NCI-H345 treated with DMSO at 0.1 percent for 48 hours (cell line): ENCODE results near the gene FAM181B.
"Not testable (repeated sequence)": the region's sequence is repeated elsewhere in the genome, so short reads cannot be mapped to it uniquely, and the experiment has no call there.

ENCODE experiments used
- DNase-seq: peaks from one replicate; lab custom pipeline; 2025; ENCODE audit not compliant: unreplicated experiment; lab: John Stamatoyannopoulos, UW

FAM181B gene

GRCh38 chr11:82732734-82733443 lies 775 bp downstream of the FAM181B start:
- no peak for DNase-seq

GRCh38 chr11:82732348-82732733 lies 1.3 kb downstream of the FAM181B start:
- no peak for DNase-seq

GRCh38 chr11:82731691-82732277 lies 1.9 kb downstream of the FAM181B start:
- no peak for DNase-seq

- no peak for DNase-seq
Measured at GRCh38 chr11:82730754-82731153, 2.9 kb downstream of the FAM181B start.

- no peak for DNase-seq
Measured at GRCh38 chr11:82730286-82730685, 3.4 kb downstream of the FAM181B start.

GRCh38 chr11:82724026-82724425 lies 9.6 kb downstream of the FAM181B start:
- no peak for DNase-seq

- DNase-seq: no peak
Measured at GRCh38 chr11:82722231-82722630, 11.4 kb downstream of the FAM181B start.

GRCh38 chr11:82720267-82721065 lies 13.2 kb downstream of the FAM181B start:
- DNase-seq: no peak

GRCh38 chr11:82719361-82720105 lies 14.1 kb downstream of the FAM181B start:
- DNase-seq: no peak

GRCh38 chr11:82718821-82719220 lies 14.8 kb downstream of the FAM181B start:
- no peak for DNase-seq

GRCh38 chr11:82718307-82718706 lies 15.4 kb downstream of the FAM181B start:
- peak; percentile 44 for DNase-seq

GRCh38 chr11:82714346-82715174 lies 19.1 kb downstream of the FAM181B start:
- DNase-seq: no peak

GRCh38 chr11:82711648-82712047 lies 22.0 kb downstream of the FAM181B start:
- DNase-seq: no peak

GRCh38 chr11:82703796-82704195 lies 29.9 kb downstream of the FAM181B start:
- DNase-seq: no peak

GRCh38 chr11:82703226-82703625 lies 30.4 kb downstream of the FAM181B start:
- no peak for DNase-seq

GRCh38 chr11:82701847-82702520 lies 31.7 kb downstream of the FAM181B start:
- peak; percentile 25 for DNase-seq

- no peak for DNase-seq
Measured at GRCh38 chr11:82698576-82699352, 34.9 kb downstream of the FAM181B start.

GRCh38 chr11:82692981-82693380 lies 40.7 kb downstream of the FAM181B start:
- DNase-seq: no peak

- not testable (repeated sequence) for DNase-seq
Measured at GRCh38 chr11:82689347-82689746, 44.3 kb downstream of the FAM181B start.
